Natural killer cell (primary cell): ENCODE results near the gene DEGS2. TPM values are rescaled to one million over a fixed set of nuclear protein-coding genes. Genes with fewer than 3 reads are reported as not detected.

ENCODE experiments used
- ATAC-seq, 3 donors: fragments of 150-1000 bp in 2 of 3; fragments of 200-7000 bp in 1 of 3; cut with Tn5 transposase; 1 replicate in 1 of 3; 2 replicates in 2 of 3; pipeline ENCODE4 v1.10.0; 2021; ENCODE audit warnings: mild to moderate bottlenecking in 2 of 3, moderate library complexity in 2 of 3
- DNase-seq, 2 donors: peaks; one replicate each; pipeline versions ENCODE4 v3.0.0 to v3.0.0-alpha.2; 2013 to 2021; ENCODE audit warnings: mixed read lengths in 1 of 2
- H3K27ac ChIP-seq: one replicate; pipeline ENCODE4 v1.5.1; 2013; ENCODE audit warnings: mild to moderate bottlenecking, low read length
- H3K27me3 ChIP-seq: one replicate; pipeline ENCODE4 v1.6.1; 2013; ENCODE audit warnings: low read length; ENCODE audit not compliant: control insufficient read depth, insufficient read depth
- H3K36me3 ChIP-seq: one replicate; pipeline ENCODE4 v1.6.1; 2013; ENCODE audit warnings: low read length; ENCODE audit not compliant: control insufficient read depth, insufficient read depth
- H3K4me1 ChIP-seq: one replicate; pipeline ENCODE4 v1.6.1; 2013; ENCODE audit warnings: low read length; ENCODE audit not compliant: control insufficient read depth, insufficient read depth
- H3K4me3 ChIP-seq: one replicate; pipeline ENCODE4 v1.5.1; 2013; ENCODE audit warnings: low read length
- H3K9me3 ChIP-seq: one replicate; pipeline ENCODE4 v1.6.1; 2013; ENCODE audit warnings: low read length; ENCODE audit not compliant: control insufficient read depth, insufficient read depth
- H3K27ac Mint-ChIP-seq, 2 donors: one replicate each; pipeline ENCODE4 v1.8.0; 2022; ENCODE audit warnings: mild to moderate bottlenecking in 2 of 2, mixed read lengths in 2 of 2, moderate library complexity in 1 of 2
- H3K27me3 Mint-ChIP-seq, 2 donors: one replicate each; pipeline ENCODE4 v1.8.0; 2022; ENCODE audit warnings: low read depth in 2 of 2, mixed read lengths in 2 of 2
- H3K36me3 Mint-ChIP-seq: one replicate; pipeline ENCODE4 v1.8.0; 2022; ENCODE audit warnings: mixed read lengths
- H3K4me1 Mint-ChIP-seq, 2 donors: one replicate each; pipeline ENCODE4 v1.8.0; 2022; ENCODE audit warnings: mixed read lengths in 2 of 2
- H3K4me3 Mint-ChIP-seq: one replicate; pipeline ENCODE4 v1.8.0; 2022; ENCODE audit warnings: mild to moderate bottlenecking, moderate library complexity, mixed read lengths
- H3K9me3 Mint-ChIP-seq, 2 donors: one replicate each; pipeline ENCODE4 v1.8.0; 2022; ENCODE audit warnings: mixed read lengths in 2 of 2
- CTCF ChIP-seq: fragments of 200-600 bp; IDR thresholded peaks from one replicate; pipeline ENCODE4 v1.8.0; 2022; ENCODE audit warnings: antibody characterized with exemption
- WGBS: methylation state at CpG from one replicate; pipeline ENCODE4 v1.1.7; 2013; ENCODE audit warnings: missing lambda C conversion rate; ENCODE audit not compliant: insufficient coverage; 5-methylcytosine and 5-hydroxymethylcytosine counted together
- intact Hi-C: fragments of 100-400 bp; cut with micrococcal nuclease; formaldehyde crosslinking; loops from one replicate; pipeline ENCODE4 v1.14.2; 2022
- total RNA-seq, 4 donors: library from RNA; stranded (reverse); fragments of 120-200 nt in 1 of 4; gene quantifications; one replicate each; pipeline versions ENCODE4 v1.2.3 to v1.2.4, GENCODE V29; 2013 to 2022

The DEGS2 gene
- total RNA-seq, 3 donors from 2014 or later (not counting 1 experiment from before 2014, with no cell fraction given) = 0.60 to 7.1 (median 4.4) TPM

GRCh38 chr14:100203962-100204834 lies 44.8 kb upstream of the DEGS2 start:
- H3K27ac Mint-ChIP-seq = no peak overlapping the region
- WGBS = 94% methylated on average over 4 of the region's 4 CpGs
- no peak for DNase-seq

GRCh38 chr14:100203146-100203545 lies 43.7 kb upstream of the DEGS2 start:
- Histone ChIP-seq H3K4me1 (no peaks in the 10 kb centered on the region), H3K9me3 (no peaks in the 10 kb centered on the region), H3K36me3 (no peaks in the 10 kb centered on the region), H3K27ac (no peak overlapping the region), H3K4me3 (no peak overlapping the region), H3K27me3 (no peaks in the 10 kb centered on the region)
- WGBS = 97% methylated on average over 4 of the region's 4 CpGs
- DNase-seq = no peak
- H3K4me3 Mint-ChIP-seq = no peak overlapping the region
- intact Hi-C loops = no loop called here
- ATAC-seq = no peak
- H3K27me3 Mint-ChIP-seq = peaks cover 0 to 2% of the 10 kb centered on the region in 2 donors
- no peaks in the 10 kb centered on the region for H3K36me3 Mint-ChIP-seq
- no peaks in the 10 kb centered on the region for H3K9me3 Mint-ChIP-seq
- H3K27ac Mint-ChIP-seq = no peak overlapping the region
- no peaks in the 10 kb centered on the region for H3K4me1 Mint-ChIP-seq
- no peak for TF ChIP-seq CTCF

More at GRCh38 chr14:100203962-100204834, 44.8 kb upstream of the DEGS2 start:
- Histone ChIP-seq H3K36me3 (no peaks in the 10 kb centered on the region), H3K4me1 (no peaks in the 10 kb centered on the region), H3K27ac (no peak overlapping the region), H3K27me3 (no peaks in the 10 kb centered on the region), H3K9me3 (no peaks in the 10 kb centered on the region), H3K4me3 (no peak overlapping the region)
- no peak for ATAC-seq
- no peaks in the 10 kb centered on the region for H3K36me3 Mint-ChIP-seq
- H3K27me3 Mint-ChIP-seq = peaks cover 0 to 2% of the 10 kb centered on the region in 2 donors
- TF ChIP-seq CTCF = no peak
- no peaks in the 10 kb centered on the region for H3K9me3 Mint-ChIP-seq
- H3K4me3 Mint-ChIP-seq = no peak overlapping the region
- no peaks in the 10 kb centered on the region for H3K4me1 Mint-ChIP-seq
- intact Hi-C loops = no loop called here

GRCh38 chr14:100202712-100203111 lies 43.3 kb upstream of the DEGS2 start:
- no peaks in the 10 kb centered on the region for H3K9me3 Mint-ChIP-seq
- no peak for TF ChIP-seq CTCF
- ATAC-seq = no peak

More at GRCh38 chr14:100202712-100203111, 43.3 kb upstream of the DEGS2 start:
- Mint-ChIP-seq H3K4me3 (no peak overlapping the region), H3K27me3 (peaks cover 0 to 2% of the 10 kb centered on the region in 2 donors), H3K4me1 (no peaks in the 10 kb centered on the region), H3K36me3 (no peaks in the 10 kb centered on the region), H3K27ac (no peak overlapping the region)
- Histone ChIP-seq H3K27ac (no peak overlapping the region), H3K9me3 (no peaks in the 10 kb centered on the region), H3K4me3 (no peak overlapping the region), H3K36me3 (no peaks in the 10 kb centered on the region), H3K27me3 (no peaks in the 10 kb centered on the region), H3K4me1 (no peaks in the 10 kb centered on the region)
- WGBS = 43% methylated on average over 4 of the region's 4 CpGs
- DNase-seq = no peak
- intact Hi-C loops = no loop called here
